SU-DHL-6 (cell line): Measurements from ENCODE around the gene TMPRSS11E.
"Not testable (repeated sequence)": the region's sequence is repeated elsewhere in the genome, so short reads cannot be mapped to it uniquely, and the experiment has no call there.

Source experiments
- H2AFZ ChIP-seq: fragments of 200-600 bp; sonication (generic); 2 replicates; pipeline ENCODE4 v1.6.1; 2014; ENCODE audit warnings: low read depth, mild to moderate bottlenecking, moderate library complexity, mixed read lengths, antibody characterized with exemption, low read length; ENCODE audit not compliant: severe bottlenecking
- H3F3A ChIP-seq: fragments of 200-600 bp; shearing (Covaris generic); 2 replicates; pipeline ENCODE4 v1.6.0; 2016; ENCODE audit warnings: antibody characterized with exemption, mild to moderate bottlenecking; ENCODE audit not compliant: insufficient read depth
- H3K27ac ChIP-seq: fragments of 200-600 bp; sonication (generic); 2 replicates; pipeline ENCODE4 v1.5.1; 2016; ENCODE audit warnings: low read depth, mild to moderate bottlenecking, low read length, moderate library complexity, mixed read lengths
- H3K27me3 ChIP-seq: fragments of 200-600 bp; sonication (generic), shearing (Covaris generic); 2 replicates; pipeline ENCODE4 v1.6.0; 2014; ENCODE audit warnings: mild to moderate bottlenecking, low read length
- H3K36me3 ChIP-seq: fragments of 200-600 bp; sonication (generic); 2 replicates; pipeline ENCODE4 v1.6.1; 2014; ENCODE audit warnings: mild to moderate bottlenecking, low read length, mixed read lengths
- H3K4me2 ChIP-seq: fragments of 300-600, 200-600 bp; shearing (Covaris generic), sonication (generic); 2 replicates; pipeline ENCODE4 v1.6.0; 2014; ENCODE audit warnings: low read length, low read depth, mild to moderate bottlenecking; ENCODE audit not compliant: poor library complexity, severe bottlenecking
- H3K4me3 ChIP-seq: fragments of 200-600 bp; sonication (generic); 2 replicates; pipeline ENCODE4 v1.5.1; 2014; ENCODE audit warnings: antibody characterized with exemption, low read length, mild to moderate bottlenecking, mixed read lengths; ENCODE audit not compliant: insufficient read depth, poor library complexity, severe bottlenecking
- H3K79me2 ChIP-seq: fragments of 200-600 bp; sonication (generic); 2 replicates; pipeline ENCODE4 v1.6.1; 2014; ENCODE audit warnings: mild to moderate bottlenecking, low read length, moderate library complexity; ENCODE audit not compliant: insufficient read depth
- H3K9ac ChIP-seq: fragments of 200-600 bp; sonication (generic); 2 replicates; pipeline ENCODE4 v1.7.0; 2014; ENCODE audit warnings: mild to moderate bottlenecking, low read length
- H3K9me2 ChIP-seq: fragments of 200-600 bp; sonication (generic); replicated peaks from 2 replicates; pipeline ENCODE4 v1.6.1; 2014; ENCODE audit warnings: low read length; ENCODE audit not compliant: insufficient read depth
- H3K9me3 ChIP-seq: fragments of 200-600 bp; sonication (generic); 2 replicates; pipeline ENCODE4 v1.6.1; 2014; ENCODE audit warnings: low read length, mixed read lengths; ENCODE audit not compliant: insufficient read depth
- H4K20me1 ChIP-seq: fragments of 200-600 bp; sonication (generic); 2 replicates; pipeline ENCODE4 v1.6.1; 2014; ENCODE audit warnings: low read depth, mild to moderate bottlenecking, antibody characterized with exemption, low read length, moderate library complexity, mixed read lengths
- EZH2phosphoT487 ChIP-seq: fragments of 200-600 bp; sonication (generic), shearing (Covaris generic); conservative IDR thresholded peaks from 2 replicates; pipeline ENCODE4 v1.6.1; 2018; ENCODE audit warnings: mild to moderate bottlenecking, antibody characterized with exemption, low read length, moderate library complexity, mixed read lengths
- TF ChIP-seq, protein P1 (sequence below): fragments of 200-600 bp; sonication (generic); IDR thresholded peaks from one replicate; pipeline ENCODE4 v1.5.1; 2017; ENCODE audit warnings: antibody characterized with exemption, mild to moderate bottlenecking, low read length, moderate library complexity; ENCODE audit not compliant: insufficient read depth, poor library complexity, severe bottlenecking

TMPRSS11E gene

DNA sequence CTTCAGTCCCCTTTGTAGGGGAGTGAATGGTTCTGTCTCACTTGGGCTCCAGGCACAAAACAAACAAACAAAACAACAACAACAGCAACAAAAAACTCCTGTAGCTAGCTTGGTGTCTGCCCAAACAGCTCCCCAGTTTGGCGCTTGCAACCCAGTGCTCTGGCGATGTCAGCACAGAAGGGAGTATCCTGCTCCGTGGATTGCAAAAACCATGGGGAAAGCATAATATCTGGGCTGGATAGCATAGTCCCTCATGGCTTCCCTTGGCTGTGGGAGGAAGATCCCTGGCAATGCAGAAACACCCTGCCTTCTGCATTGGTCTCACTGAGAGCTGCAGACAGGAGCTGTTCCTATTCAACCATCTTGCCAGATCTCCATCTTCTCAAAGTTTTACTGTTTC lies 89.1 kb downstream of the TMPRSS11E start:
- Histone ChIP-seq H3K27me3 (no peaks in the 10 kb centered on the region), H4K20me1 (no peaks in the 10 kb centered on the region), H3K4me2 (no peak overlapping the region), H3K27ac (no peak overlapping the region), H3K79me2 (no peaks in the 10 kb centered on the region), H3F3A (no peaks in the 10 kb centered on the region), H3K4me3 (no peak overlapping the region), H3K9ac (no peak overlapping the region), H2AFZ (no peak overlapping the region), H3K36me3 (no peaks in the 10 kb centered on the region), H3K9me2 (no peaks in the 10 kb centered on the region), H3K9me3 (no peaks in the 10 kb centered on the region)
- no peak for TF ChIP-seq EZH2phosphoT487
- TF ChIP-seq, protein P1, sequence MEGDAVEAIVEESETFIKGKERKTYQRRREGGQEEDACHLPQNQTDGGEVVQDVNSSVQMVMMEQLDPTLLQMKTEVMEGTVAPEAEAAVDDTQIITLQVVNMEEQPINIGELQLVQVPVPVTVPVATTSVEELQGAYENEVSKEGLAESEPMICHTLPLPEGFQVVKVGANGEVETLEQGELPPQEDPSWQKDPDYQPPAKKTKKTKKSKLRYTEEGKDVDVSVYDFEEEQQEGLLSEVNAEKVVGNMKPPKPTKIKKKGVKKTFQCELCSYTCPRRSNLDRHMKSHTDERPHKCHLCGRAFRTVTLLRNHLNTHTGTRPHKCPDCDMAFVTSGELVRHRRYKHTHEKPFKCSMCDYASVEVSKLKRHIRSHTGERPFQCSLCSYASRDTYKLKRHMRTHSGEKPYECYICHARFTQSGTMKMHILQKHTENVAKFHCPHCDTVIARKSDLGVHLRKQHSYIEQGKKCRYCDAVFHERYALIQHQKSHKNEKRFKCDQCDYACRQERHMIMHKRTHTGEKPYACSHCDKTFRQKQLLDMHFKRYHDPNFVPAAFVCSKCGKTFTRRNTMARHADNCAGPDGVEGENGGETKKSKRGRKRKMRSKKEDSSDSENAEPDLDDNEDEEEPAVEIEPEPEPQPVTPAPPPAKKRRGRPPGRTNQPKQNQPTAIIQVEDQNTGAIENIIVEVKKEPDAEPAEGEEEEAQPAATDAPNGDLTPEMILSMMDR: no peak

DNA sequence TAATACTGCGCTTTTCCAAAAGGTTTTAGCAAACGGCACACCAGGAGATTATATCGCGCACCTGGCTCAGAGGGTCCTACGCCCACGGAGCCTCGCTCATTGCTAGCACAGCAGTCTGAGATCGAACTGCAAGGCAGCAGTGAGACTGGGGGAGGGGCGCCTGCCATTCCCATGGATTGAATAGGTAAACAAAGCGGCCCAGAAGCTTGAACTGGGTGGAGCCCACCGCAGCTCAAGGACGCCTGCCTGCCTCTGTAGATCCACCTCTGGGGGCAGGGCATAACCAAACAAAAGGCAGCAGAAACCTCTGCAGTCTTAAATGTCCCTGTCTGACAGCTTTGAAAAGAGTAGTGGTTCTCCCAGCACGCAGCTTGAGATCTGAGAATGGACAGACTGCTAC lies 95.5 kb downstream of the TMPRSS11E start:
- not testable (repeated sequence) for H3K9ac ChIP-seq, H4K20me1 ChIP-seq, H3K4me3 ChIP-seq, H2AFZ ChIP-seq, H3K4me2 ChIP-seq, H3K36me3 ChIP-seq, H3K9me2 ChIP-seq, H3F3A ChIP-seq, H3K79me2 ChIP-seq, H3K9me3 ChIP-seq, H3K27ac ChIP-seq, H3K27me3 ChIP-seq
